A673 (cell line): Measurements from ENCODE around the gene EPN1. TPM values are rescaled to one million over a fixed set of nuclear protein-coding genes. Genes with fewer than 3 reads are reported as not detected.

ENCODE experiments used
- BruUV-seq: library from RNA; stranded (reverse); fragments of 400-500 nt; replicated peaks from 2 replicates; lab custom pipeline; 2021; lab: Mats Ljungman, UMichigan
- CTCF ChIA-PET: fragments of 300-600 bp; sonication (Branson Sonifier 250); formaldehyde crosslinking; loops from one replicate; lab custom pipeline; 2022; ENCODE audit warnings: antibody characterized with exemption; lab: Charles Lee
- POLR2A ChIA-PET: fragments of 300-600 bp; sonication (Branson Sonifier 250); formaldehyde crosslinking; loops from one replicate; lab custom pipeline; 2022; ENCODE audit warnings: antibody characterized with exemption; ENCODE audit not compliant: low non-redundant PET; lab: Charles Lee
- DNase-seq: peaks from one replicate; pipeline ENCODE4 v3.0.0-alpha.2; 2015; ENCODE audit warnings: low spot score
- H3K27ac ChIP-seq: fragments of 200-600 bp; sonication (generic); 2 replicates; pipeline ENCODE4 v1.5.1; 2016; ENCODE audit warnings: mixed run types, low read depth, mild to moderate bottlenecking, mixed read lengths, antibody characterized with exemption, low read length; ENCODE audit not compliant: poor library complexity, severe bottlenecking
- H3K27me3 ChIP-seq: fragments of 200-600 bp; sonication (generic); replicated peaks from 2 replicates; pipeline ENCODE4 v1.6.1; 2017; ENCODE audit warnings: mixed run types, low read depth, mild to moderate bottlenecking, mixed read lengths, antibody characterized with exemption, low read length; ENCODE audit not compliant: insufficient read depth, poor library complexity
- H3K36me3 ChIP-seq: fragments of 200-600 bp; sonication (generic); 2 replicates; pipeline ENCODE4 v1.6.1; 2016; ENCODE audit warnings: mixed run types, mild to moderate bottlenecking, mixed read lengths, antibody characterized with exemption, low read length; ENCODE audit not compliant: insufficient read depth, poor library complexity, severe bottlenecking
- H3K4me1 ChIP-seq: fragments of 200-600 bp; sonication (generic); 2 replicates; pipeline ENCODE4 v1.6.1; 2017; ENCODE audit warnings: mixed run types, mild to moderate bottlenecking, mixed read lengths, antibody characterized with exemption, low read length; ENCODE audit not compliant: insufficient read depth, poor library complexity, severe bottlenecking
- H3K4me3 ChIP-seq: fragments of 200-600 bp; sonication (generic); 2 replicates; pipeline ENCODE4 v1.5.1; 2016; ENCODE audit warnings: low read depth, mixed run types, mild to moderate bottlenecking, mixed read lengths, low read length; ENCODE audit not compliant: poor library complexity, severe bottlenecking
- H3K9me3 ChIP-seq: fragments of 200-600 bp; sonication (generic); 2 replicates; pipeline ENCODE4 v1.6.1; 2016; ENCODE audit warnings: mixed run types, low read depth, mild to moderate bottlenecking, mixed read lengths, antibody characterized with exemption, low read length; ENCODE audit not compliant: poor library complexity, severe bottlenecking
- CTCF ChIP-seq: fragments of 300-800, 200-600 bp; sonication (generic); conservative IDR thresholded peaks from 2 replicates; pipeline ENCODE4 v1.5.1; 2017; ENCODE audit warnings: low read depth, mild to moderate bottlenecking, antibody characterized with exemption, low read length, moderate library complexity, mixed read lengths
- EZH2 ChIP-seq: fragments of 200-600 bp; sonication (generic); IDR thresholded peaks from 2 replicates; pipeline ENCODE4 v1.6.1; 2017; ENCODE audit warnings: borderline replicate concordance, low read depth, mild to moderate bottlenecking, mixed read lengths, antibody characterized with exemption, low read length; ENCODE audit not compliant: poor library complexity, severe bottlenecking
- intact Hi-C: fragments of 100-400 bp; cut with micrococcal nuclease; formaldehyde crosslinking; loops from one replicate; pipeline ENCODE4 v1.10.0; 2022; ENCODE audit not compliant: unreplicated experiment
- total RNA-seq: library from RNA; stranded (reverse); gene quantifications from 2 replicates; pipeline ENCODE4 v1.2.3, GENCODE V29; 2021

The EPN1 gene
- total RNA-seq, 1 experiment from 2014 or later, result 178 TPM

GRCh38 chr19:55684946-55685681 lies 10.1 kb downstream of the EPN1 start:
- ChIA-PET POLR2A (no interaction called here), CTCF (interaction anchor here (0.6 kb wide), 1 partner anchor 32 kb away, joined by 3 read pairs; no protein-coding TSS in a partner anchor)
- intact Hi-C loops, result no loop called here
- BruUV-seq, result no TSS peak
- Histone ChIP-seq H3K4me3 (no peak overlapping the region), H3K4me1 (no peaks in the 10 kb centered on the region), H3K27ac (no peak overlapping the region), H3K36me3 (peaks cover 35% of the 10 kb centered on the region), H3K27me3 (no peaks in the 10 kb centered on the region), H3K9me3 (no peaks in the 10 kb centered on the region)
- DNase-seq, result no peak
- TF ChIP-seq EZH2 (no peak), CTCF (no peak)

DNA sequence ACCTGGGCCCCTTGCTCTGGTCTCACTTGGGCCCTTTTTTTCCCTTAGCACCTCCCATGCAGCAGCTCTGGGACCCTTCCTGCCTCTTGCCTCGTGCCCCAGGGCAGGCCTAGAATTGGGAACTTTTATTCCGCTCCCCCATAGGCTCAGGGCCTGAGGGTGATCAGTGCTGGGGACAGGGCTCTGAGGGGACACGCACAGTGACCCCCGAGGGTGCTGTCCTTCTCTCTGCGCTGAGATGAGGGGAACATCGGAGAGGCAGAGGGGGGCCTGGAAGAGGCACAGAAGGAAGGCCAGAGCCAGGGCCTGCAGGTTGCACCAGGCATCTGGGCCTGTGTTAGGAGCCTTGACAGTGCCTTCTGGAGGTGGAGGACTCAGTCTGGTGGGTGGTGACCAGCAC lies 10.8 kb downstream of the EPN1 start:
- no TSS peak for BruUV-seq
- ChIA-PET CTCF (no interaction called here), POLR2A (no interaction called here)
- H3K27ac ChIP-seq, result no peak overlapping the region
- H3K4me3 ChIP-seq, result no peak overlapping the region
- H3K36me3 ChIP-seq, result peaks cover 35% of the 10 kb centered on the region
- DNase-seq, result no peak
- H3K4me1 ChIP-seq, result no peaks in the 10 kb centered on the region
- no peaks in the 10 kb centered on the region for H3K9me3 ChIP-seq
- no peaks in the 10 kb centered on the region for H3K27me3 ChIP-seq
- intact Hi-C loops, result no loop called here
- TF ChIP-seq CTCF, result no peak
- TF ChIP-seq EZH2, result no peak

- intact Hi-C loops, result no loop called here
- ChIA-PET POLR2A (no interaction called here), CTCF (no interaction called here)
- Histone ChIP-seq H3K27me3 (no peaks in the 10 kb centered on the region), H3K36me3 (peaks cover 30% of the 10 kb centered on the region), H3K4me1 (no peaks in the 10 kb centered on the region), H3K4me3 (no peak overlapping the region), H3K27ac (no peak overlapping the region), H3K9me3 (no peaks in the 10 kb centered on the region)
- no TSS peak for BruUV-seq
- DNase-seq, result no peak
- no peak for TF ChIP-seq EZH2
- no peak for TF ChIP-seq CTCF
Measured at GRCh38 chr19:55686311-55687050, 11.5 kb downstream of the EPN1 start.
